Loucy (cell line): ENCODE results near the gene ANO8.

Experiments
- H2AFZ ChIP-seq: fragments of 200-600 bp; sonication (generic); 2 replicates; pipeline ENCODE4 v1.6.0; 2016; ENCODE audit warnings: antibody characterized with exemption, mild to moderate bottlenecking, low read length, moderate library complexity
- H3F3A ChIP-seq: fragments of 200-600 bp; 2 replicates; pipeline ENCODE4 v1.6.0; 2016; ENCODE audit warnings: antibody characterized with exemption, low read depth, mild to moderate bottlenecking
- H3K27me3 ChIP-seq: fragments of 200-600 bp; sonication (generic); 2 replicates; pipeline ENCODE4 v1.6.1; 2014; ENCODE audit warnings: low read length, mild to moderate bottlenecking; ENCODE audit not compliant: insufficient read depth, poor library complexity, severe bottlenecking
- H3K36me3 ChIP-seq: fragments of 200-600 bp; sonication (generic); 2 replicates; pipeline ENCODE4 v1.6.1; 2016; ENCODE audit warnings: low read length; ENCODE audit not compliant: insufficient read depth
- H3K4me1 ChIP-seq: fragments of 200-600 bp; sonication (generic); 2 replicates; pipeline ENCODE4 v1.5.1; 2014; ENCODE audit warnings: low read length, mild to moderate bottlenecking; ENCODE audit not compliant: insufficient read depth, poor library complexity, severe bottlenecking
- H3K4me2 ChIP-seq: fragments of 200-600 bp; sonication (generic); 2 replicates; pipeline ENCODE4 v1.6.0; 2014; ENCODE audit warnings: antibody characterized with exemption, low read length, low read depth, mild to moderate bottlenecking; ENCODE audit not compliant: poor library complexity, severe bottlenecking
- H3K4me3 ChIP-seq: fragments of 200-600 bp; sonication (generic); 2 replicates; pipeline ENCODE4 v1.5.1; 2014; ENCODE audit warnings: low read length, mild to moderate bottlenecking, mixed read lengths; ENCODE audit not compliant: poor library complexity, severe bottlenecking
- H3K79me2 ChIP-seq: fragments of 200-600 bp; sonication (generic); 2 replicates; pipeline ENCODE4 v1.6.1; 2014; ENCODE audit warnings: low read length; ENCODE audit not compliant: insufficient read depth
- H3K9ac ChIP-seq: fragments of 200-600 bp; sonication (generic); 2 replicates; pipeline ENCODE4 v1.6.0; 2014; ENCODE audit warnings: mild to moderate bottlenecking, low read depth, low read length, moderate library complexity; ENCODE audit not compliant: poor library complexity, severe bottlenecking
- H3K9me2 ChIP-seq: fragments of 200-600 bp; sonication (generic); replicated peaks from 2 replicates; pipeline ENCODE4 v1.6.1; 2016; ENCODE audit warnings: low read depth, low read length, mixed read lengths
- H3K9me3 ChIP-seq: fragments of 200-600 bp; sonication (generic); 2 replicates; pipeline ENCODE4 v1.6.1; 2014; ENCODE audit warnings: mild to moderate bottlenecking, antibody characterized with exemption, low read length, low read depth; ENCODE audit not compliant: insufficient read depth
- H4K20me1 ChIP-seq: fragments of 200-600 bp; sonication (generic); 2 replicates; pipeline ENCODE4 v1.6.0; 2014; ENCODE audit warnings: antibody characterized with exemption, low read length, mild to moderate bottlenecking; ENCODE audit not compliant: insufficient read depth, poor library complexity, severe bottlenecking
- EZH2phosphoT487 ChIP-seq: fragments of 200-600 bp; IDR thresholded peaks from 2 replicates; pipeline ENCODE4 v1.6.1; 2018; ENCODE audit warnings: antibody characterized with exemption, mild to moderate bottlenecking, moderate library complexity, borderline replicate concordance
- TF ChIP-seq, protein P1 (sequence below): fragments of 200-600 bp; sonication (generic); conservative IDR thresholded peaks from 2 replicates; pipeline ENCODE4 v1.5.1; 2014; ENCODE audit warnings: mild to moderate bottlenecking, antibody characterized with exemption, low read length

The ANO8 gene

DNA sequence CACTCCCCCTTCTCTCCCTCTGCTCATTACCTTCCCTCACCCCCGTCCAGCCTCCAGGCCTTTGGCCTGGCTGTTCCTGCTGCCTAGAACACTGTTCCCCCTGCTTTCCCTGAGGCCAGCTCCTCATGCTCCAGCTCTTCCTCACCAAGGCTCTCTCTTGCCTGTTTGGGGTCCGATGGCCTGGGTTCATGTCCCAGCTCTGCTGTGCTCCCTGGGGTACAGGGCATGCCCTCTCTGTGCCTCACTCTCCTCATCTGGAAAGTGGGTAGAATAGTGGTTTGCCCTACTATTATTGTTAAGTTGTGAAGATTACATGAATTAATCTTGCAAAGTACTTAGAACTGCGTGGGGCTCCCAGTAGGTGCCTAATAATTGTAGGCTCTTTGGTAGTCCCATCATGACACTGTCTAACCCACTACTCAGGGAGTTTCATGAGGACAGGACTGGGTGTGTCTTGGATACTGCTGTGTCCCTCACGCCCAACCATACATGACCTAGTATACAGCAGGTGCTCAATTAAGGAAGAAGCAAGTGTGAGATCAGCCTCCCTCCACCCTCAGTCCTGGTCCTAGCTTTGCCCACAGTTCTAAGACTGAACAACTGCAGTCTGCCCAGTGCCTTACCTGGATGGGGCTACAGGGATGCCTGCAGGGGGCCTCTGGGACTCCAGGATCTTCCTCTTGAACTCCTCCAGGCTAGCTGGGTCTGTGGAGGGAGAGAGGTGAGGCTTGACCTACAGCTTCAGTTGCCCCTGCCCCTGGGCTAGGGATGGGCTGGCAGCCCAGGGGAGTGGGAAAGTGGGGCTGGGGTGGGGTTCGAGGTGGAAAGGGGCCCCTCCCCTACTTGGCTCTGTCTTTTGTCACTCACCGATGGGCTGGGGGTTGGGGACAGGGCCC, 25.5 kb upstream of the ANO8 start:
- Histone ChIP-seq H2AFZ (no peak overlapping the region), H3K9ac (no peak overlapping the region), H3K9me2 (no peaks in the 10 kb centered on the region), H3K4me2 (no peak overlapping the region), H3K79me2 (no peaks in the 10 kb centered on the region), H3K9me3 (no peaks in the 10 kb centered on the region), H4K20me1 (no peaks in the 10 kb centered on the region), H3K27me3 (no peaks in the 10 kb centered on the region), H3F3A (no peaks in the 10 kb centered on the region), H3K4me3 (no peak overlapping the region), H3K36me3 (no peaks in the 10 kb centered on the region), H3K4me1 (no peaks in the 10 kb centered on the region)
- no peak for TF ChIP-seq EZH2phosphoT487
- TF ChIP-seq, protein P1, sequence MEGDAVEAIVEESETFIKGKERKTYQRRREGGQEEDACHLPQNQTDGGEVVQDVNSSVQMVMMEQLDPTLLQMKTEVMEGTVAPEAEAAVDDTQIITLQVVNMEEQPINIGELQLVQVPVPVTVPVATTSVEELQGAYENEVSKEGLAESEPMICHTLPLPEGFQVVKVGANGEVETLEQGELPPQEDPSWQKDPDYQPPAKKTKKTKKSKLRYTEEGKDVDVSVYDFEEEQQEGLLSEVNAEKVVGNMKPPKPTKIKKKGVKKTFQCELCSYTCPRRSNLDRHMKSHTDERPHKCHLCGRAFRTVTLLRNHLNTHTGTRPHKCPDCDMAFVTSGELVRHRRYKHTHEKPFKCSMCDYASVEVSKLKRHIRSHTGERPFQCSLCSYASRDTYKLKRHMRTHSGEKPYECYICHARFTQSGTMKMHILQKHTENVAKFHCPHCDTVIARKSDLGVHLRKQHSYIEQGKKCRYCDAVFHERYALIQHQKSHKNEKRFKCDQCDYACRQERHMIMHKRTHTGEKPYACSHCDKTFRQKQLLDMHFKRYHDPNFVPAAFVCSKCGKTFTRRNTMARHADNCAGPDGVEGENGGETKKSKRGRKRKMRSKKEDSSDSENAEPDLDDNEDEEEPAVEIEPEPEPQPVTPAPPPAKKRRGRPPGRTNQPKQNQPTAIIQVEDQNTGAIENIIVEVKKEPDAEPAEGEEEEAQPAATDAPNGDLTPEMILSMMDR, result no peak

DNA sequence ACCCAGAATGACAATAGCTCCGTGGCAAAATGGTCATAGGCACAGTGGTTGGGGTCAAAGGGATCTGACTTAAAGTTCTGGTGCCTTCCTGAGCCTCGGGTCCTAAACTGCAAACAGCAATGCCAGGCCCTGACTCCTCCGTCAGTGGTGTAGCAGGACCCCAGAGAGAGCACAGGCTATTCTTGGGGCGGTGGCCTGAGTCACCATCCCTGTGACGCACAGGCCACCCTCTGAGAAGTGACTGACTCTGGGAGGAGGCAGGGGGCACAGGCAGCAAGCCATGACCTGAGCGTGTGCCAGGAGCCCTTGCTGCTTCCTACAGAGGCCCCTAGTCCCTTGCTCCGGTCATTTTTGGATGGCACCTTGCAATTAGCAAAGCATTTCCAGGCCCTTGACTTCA, 23.7 kb upstream of the ANO8 start:
- H3K4me3 ChIP-seq, result no peak overlapping the region
- H4K20me1 ChIP-seq, result no peaks in the 10 kb centered on the region
- H3K79me2 ChIP-seq, result no peaks in the 10 kb centered on the region
- H3K27me3 ChIP-seq, result no peaks in the 10 kb centered on the region
- H3K9me3 ChIP-seq, result no peaks in the 10 kb centered on the region
- H3F3A ChIP-seq, result no peaks in the 10 kb centered on the region
- no peak overlapping the region for H3K4me2 ChIP-seq
- no peaks in the 10 kb centered on the region for H3K36me3 ChIP-seq
- H3K9me2 ChIP-seq, result no peaks in the 10 kb centered on the region
- H2AFZ ChIP-seq, result no peak overlapping the region
- TF ChIP-seq, protein P1, result no peak
- no peak for TF ChIP-seq EZH2phosphoT487
- no peak overlapping the region for H3K9ac ChIP-seq
- no peaks in the 10 kb centered on the region for H3K4me1 ChIP-seq

DNA sequence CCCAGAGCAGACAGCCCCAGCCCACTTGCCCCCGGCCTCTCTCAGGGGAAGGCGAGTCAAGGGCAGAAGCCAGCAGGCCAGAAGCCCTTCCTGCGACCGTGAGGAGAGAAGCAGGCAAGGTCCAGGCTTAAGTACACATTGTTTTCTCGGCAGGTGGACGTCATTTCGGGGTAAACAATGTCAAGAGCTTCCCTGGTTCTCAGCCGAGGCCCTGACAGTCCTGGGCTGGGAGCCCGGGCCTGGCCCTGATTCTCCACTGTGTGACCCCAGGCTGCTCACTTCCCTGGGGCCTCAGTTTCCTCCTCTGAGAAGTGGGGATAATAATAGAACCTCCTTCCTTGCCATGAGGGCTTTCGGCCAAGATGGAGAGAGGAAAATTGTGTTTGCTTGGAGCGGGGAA, 23.1 kb upstream of the ANO8 start:
- H4K20me1 ChIP-seq, result no peaks in the 10 kb centered on the region
- H3K4me3 ChIP-seq, result no peak overlapping the region
- TF ChIP-seq, protein P1, result no peak
- no peak for TF ChIP-seq EZH2phosphoT487
- no peaks in the 10 kb centered on the region for H3K4me1 ChIP-seq
- no peaks in the 10 kb centered on the region for H3K79me2 ChIP-seq
- H3K9me3 ChIP-seq, result no peaks in the 10 kb centered on the region
- no peak overlapping the region for H3K9ac ChIP-seq
- no peaks in the 10 kb centered on the region for H3F3A ChIP-seq
- no peaks in the 10 kb centered on the region for H3K27me3 ChIP-seq
- no peak overlapping the region for H3K4me2 ChIP-seq
- H3K9me2 ChIP-seq, result no peaks in the 10 kb centered on the region
- no peak overlapping the region for H2AFZ ChIP-seq
- no peaks in the 10 kb centered on the region for H3K36me3 ChIP-seq
